ENCODE data around the gene BICC1.

The BICC1 gene

GRCh38 chr10:58775960-58776567 lies 263.4 kb downstream of the BICC1 start:
- TF ChIP-seq SIN3A (IDR thresholded peaks at IDR 0.05; ENCODE audit: borderline replicate concordance, insufficient read depth, low read length): no peak
- TF ChIP-seq, protein P1, sequence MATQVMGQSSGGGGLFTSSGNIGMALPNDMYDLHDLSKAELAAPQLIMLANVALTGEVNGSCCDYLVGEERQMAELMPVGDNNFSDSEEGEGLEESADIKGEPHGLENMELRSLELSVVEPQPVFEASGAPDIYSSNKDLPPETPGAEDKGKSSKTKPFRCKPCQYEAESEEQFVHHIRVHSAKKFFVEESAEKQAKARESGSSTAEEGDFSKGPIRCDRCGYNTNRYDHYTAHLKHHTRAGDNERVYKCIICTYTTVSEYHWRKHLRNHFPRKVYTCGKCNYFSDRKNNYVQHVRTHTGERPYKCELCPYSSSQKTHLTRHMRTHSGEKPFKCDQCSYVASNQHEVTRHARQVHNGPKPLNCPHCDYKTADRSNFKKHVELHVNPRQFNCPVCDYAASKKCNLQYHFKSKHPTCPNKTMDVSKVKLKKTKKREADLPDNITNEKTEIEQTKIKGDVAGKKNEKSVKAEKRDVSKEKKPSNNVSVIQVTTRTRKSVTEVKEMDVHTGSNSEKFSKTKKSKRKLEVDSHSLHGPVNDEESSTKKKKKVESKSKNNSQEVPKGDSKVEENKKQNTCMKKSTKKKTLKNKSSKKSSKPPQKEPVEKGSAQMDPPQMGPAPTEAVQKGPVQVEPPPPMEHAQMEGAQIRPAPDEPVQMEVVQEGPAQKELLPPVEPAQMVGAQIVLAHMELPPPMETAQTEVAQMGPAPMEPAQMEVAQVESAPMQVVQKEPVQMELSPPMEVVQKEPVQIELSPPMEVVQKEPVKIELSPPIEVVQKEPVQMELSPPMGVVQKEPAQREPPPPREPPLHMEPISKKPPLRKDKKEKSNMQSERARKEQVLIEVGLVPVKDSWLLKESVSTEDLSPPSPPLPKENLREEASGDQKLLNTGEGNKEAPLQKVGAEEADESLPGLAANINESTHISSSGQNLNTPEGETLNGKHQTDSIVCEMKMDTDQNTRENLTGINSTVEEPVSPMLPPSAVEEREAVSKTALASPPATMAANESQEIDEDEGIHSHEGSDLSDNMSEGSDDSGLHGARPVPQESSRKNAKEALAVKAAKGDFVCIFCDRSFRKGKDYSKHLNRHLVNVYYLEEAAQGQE (IDR thresholded peaks at IDR 0.05; ENCODE audit: insufficient read depth in 1 of 2, low read depth in 2 of 2, low read length in 2 of 2): no peak
- no peak for TF ChIP-seq FOXP2 (optimal IDR thresholded peaks at IDR 0.05; ENCODE audit: borderline replicate concordance, extremely low read depth, extremely low read length, insufficient read depth)
- TF ChIP-seq POLR2AphosphoS5 (IDR thresholded peaks at IDR 0.05; ENCODE audit: low read depth, low read length): no peak
- TF ChIP-seq TAF1 (IDR thresholded peaks at IDR 0.05; ENCODE audit: borderline replicate concordance, insufficient read depth, low read length): no peak

GRCh38 chr10:58776568-58777318 lies 264.1 kb downstream of the BICC1 start:
- no peak for TF ChIP-seq POLR2AphosphoS5 (IDR thresholded peaks at IDR 0.05; ENCODE audit: low read depth, low read length)

DNA sequence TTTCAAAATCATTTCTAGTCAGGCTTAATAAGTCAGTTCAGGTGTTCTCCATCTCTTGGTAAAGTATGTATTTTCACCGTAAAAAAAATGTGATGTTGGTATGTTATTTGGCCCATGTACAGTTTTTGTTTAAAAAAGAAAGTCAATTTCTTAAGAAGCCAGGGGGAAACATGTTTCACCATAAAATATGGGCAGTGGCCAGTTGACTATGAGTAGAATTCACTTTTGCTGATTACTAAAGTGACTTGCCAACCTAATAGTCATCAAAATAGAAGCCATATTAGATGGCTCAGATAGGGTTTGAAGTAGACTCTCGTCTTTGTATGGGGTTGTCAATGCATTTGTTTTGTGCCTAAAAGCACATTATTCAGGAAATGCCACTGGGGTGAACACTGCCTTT lies 266.3 kb downstream of the BICC1 start:
- TF ChIP-seq TAF1 (IDR thresholded peaks at IDR 0.05; ENCODE audit: borderline replicate concordance, insufficient read depth, low read length): no peak
- TF ChIP-seq FOXP2 (optimal IDR thresholded peaks at IDR 0.05; ENCODE audit: borderline replicate concordance, extremely low read depth, extremely low read length, insufficient read depth): no peak
- TF ChIP-seq, protein P1 (IDR thresholded peaks at IDR 0.05; ENCODE audit: insufficient read depth in 1 of 2, low read depth in 2 of 2, low read length in 2 of 2): no peak
- no peak for TF ChIP-seq SIN3A (IDR thresholded peaks at IDR 0.05; ENCODE audit: borderline replicate concordance, insufficient read depth, low read length)
- TF ChIP-seq POLR2AphosphoS5 (IDR thresholded peaks at IDR 0.05; ENCODE audit: low read depth, low read length): no peak

DNA sequence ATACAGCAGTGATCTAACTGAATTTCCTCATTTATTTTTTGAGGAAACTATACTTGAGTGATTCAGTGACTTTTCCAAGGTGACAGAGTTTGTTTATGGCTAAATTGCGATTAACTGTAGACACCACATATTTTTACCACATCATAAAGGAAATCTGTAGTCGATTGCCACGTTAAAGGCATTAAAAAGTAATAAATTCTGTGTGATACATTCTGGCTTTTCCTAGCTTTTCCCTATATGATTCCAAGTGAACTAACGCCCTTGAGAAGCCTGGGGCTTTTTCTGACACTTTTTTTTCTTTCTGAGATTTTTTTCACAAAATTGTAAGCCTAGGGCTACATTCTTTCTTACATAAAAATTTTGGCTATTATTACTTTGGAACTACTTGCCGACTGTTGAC lies 266.9 kb downstream of the BICC1 start:
- no peak for TF ChIP-seq TAF1 (IDR thresholded peaks at IDR 0.05; ENCODE audit: borderline replicate concordance, insufficient read depth, low read length)
- TF ChIP-seq SIN3A (IDR thresholded peaks at IDR 0.05; ENCODE audit: borderline replicate concordance, insufficient read depth, low read length): no peak
- TF ChIP-seq, protein P1 (IDR thresholded peaks at IDR 0.05; ENCODE audit: insufficient read depth in 1 of 2, low read depth in 2 of 2, low read length in 2 of 2): no peak
- no peak for TF ChIP-seq POLR2AphosphoS5 (IDR thresholded peaks at IDR 0.05; ENCODE audit: low read depth, low read length)
- no peak for TF ChIP-seq FOXP2 (optimal IDR thresholded peaks at IDR 0.05; ENCODE audit: borderline replicate concordance, extremely low read depth, extremely low read length, insufficient read depth)

DNA sequence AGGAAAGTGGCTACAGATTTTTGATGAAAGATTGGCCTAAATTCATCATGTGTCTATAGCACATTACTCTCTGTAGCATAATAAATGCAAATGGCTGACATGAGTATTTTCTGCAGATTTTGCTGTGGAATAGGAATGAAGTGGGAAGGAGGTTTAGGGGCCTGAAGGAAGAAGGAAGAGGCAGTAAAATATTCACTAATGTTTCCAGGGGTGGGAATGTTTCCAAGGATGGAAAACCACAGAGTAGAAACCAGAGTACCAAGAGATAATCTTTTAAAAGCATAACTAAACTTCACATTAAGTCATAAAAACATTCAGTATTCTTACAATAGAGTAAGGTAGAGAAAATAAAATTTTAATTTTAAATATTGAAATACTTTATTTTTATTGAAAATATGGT lies 267.8 kb downstream of the BICC1 start:
- TF ChIP-seq FOXP2 (optimal IDR thresholded peaks at IDR 0.05; ENCODE audit: borderline replicate concordance, extremely low read depth, extremely low read length, insufficient read depth) (no peak), SIN3A (IDR thresholded peaks at IDR 0.05; ENCODE audit: borderline replicate concordance, insufficient read depth, low read length) (no peak), POLR2AphosphoS5 (IDR thresholded peaks at IDR 0.05; ENCODE audit: low read depth, low read length) (no peak), TAF1 (IDR thresholded peaks at IDR 0.05; ENCODE audit: borderline replicate concordance, insufficient read depth, low read length) (no peak)
- TF ChIP-seq, protein P1 (IDR thresholded peaks at IDR 0.05; ENCODE audit: insufficient read depth in 1 of 2, low read depth in 2 of 2, low read length in 2 of 2): no peak
